IPS DF 19.7 (cell line): ENCODE data around the gene PPP2R2D.

Experiments used
- DNase-seq: peaks from one replicate; pipeline ENCODE4 v3.0.0-alpha.2; 2013; ENCODE audit warnings: low read depth, low spot score

Gene PPP2R2D

DNA sequence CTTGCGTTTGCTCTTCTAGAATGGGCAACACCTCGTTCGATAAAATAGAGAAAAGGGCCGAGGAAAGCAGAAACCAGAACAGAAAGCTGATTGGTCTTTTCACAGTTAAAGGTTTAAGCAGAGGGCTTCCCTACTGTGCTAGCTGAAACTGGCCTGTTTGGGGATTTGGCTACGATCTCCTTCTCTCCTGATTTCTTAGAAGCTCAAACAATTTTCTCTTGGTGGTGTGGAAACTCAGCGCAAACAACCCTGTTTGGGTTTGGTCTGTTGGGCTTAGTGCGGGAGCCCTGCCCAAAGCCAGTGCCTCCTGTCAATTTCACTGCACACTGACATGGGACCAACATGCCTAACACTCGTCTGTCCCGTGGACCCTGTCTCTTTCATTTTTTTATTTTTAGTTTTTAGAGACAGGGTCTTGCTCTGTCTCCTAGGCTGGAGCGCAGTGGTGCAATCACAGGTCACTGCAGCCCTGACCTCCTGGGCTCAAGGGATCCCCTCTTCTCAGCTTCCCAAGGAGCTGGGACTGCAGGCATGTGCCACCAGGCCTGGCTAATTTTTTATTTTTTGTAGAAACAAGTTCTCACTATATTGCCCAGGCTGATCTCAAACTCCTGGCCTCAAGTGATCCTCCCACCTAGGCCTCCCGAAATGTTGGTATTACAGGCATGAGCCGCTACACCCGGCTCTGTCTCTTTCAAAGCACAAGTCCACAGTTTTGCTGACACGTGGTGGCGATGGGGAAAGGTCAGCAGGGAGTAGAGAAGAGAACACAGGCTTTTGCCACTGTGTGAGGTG lies 97.4 kb downstream of the PPP2R2D start:
- DNase-seq, result no peak

DNA sequence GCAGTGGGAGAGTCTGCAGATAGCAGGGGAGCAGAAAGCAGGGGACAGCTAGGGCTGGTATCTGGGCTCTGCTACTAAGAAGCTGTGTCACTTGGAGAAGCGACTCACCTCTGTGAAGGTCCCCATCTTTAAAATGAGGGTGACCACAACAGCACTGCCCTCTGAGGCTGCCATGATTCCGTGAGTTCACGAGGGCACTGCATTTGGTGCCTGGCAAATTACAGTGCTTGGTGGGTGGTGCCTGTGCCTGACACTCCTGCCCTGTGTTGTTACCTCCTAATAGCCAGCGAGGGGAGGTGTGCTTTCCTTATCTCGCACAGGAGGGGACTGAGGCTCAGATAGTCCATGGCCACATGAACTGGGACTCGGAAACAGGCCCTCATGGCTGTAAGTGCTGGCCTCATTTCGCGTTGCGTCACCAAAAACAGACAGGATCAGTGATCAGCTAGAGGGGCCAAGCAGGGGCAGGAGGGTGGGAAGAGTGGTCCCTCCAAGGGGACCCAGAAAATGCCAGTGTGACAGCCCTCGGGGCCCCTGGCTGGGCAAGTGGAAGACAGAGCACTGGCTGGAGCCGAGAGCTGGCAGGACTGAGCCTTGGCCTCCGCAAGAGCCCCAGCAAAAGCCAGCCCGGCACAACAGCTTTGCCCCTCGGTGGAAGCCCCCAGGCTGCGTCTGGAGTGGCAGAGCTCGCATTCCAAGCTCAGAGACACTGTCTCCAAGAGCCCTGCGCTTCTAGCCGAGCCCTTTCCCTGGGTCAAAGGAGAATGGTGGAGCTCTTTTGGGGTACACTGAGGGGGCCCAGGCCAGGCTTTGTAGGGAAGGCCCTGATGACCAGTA lies 98.3 kb downstream of the PPP2R2D start:
- DNase-seq, result no peak

DNA sequence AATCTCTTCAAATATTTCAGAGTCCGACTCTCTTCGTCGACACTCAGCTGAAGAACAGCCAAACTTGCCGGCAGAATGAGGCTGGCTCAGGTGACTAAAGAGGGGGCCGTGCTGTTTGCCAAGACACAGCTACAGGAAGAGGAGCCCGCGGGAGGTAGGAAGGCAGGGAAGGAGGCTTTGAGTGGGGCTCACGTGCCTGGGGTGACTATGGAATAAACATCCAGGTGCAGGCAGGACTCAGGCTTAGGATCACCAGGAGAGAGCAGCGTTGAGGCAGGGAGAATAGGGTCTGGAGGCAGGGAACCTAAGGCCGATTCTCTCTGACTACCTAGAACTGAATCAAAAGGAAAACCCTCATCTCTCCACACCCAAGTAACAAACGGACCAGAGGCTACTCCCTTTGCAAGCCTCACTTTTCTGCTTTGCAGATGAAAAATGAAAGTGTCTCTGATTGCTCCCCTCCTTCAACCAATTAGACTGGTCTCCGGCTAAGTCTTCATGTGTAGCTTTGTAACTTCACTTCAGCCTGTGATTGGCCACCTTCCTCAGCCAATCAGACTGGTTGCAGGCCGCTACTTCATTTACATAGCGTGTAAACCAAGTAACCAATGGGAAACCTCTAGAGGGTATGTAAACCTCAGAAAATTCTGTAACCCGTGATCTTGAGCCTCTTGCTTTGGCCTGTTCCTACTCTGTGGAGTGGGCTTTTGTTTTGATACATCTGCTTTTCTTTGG lies 100.6 kb downstream of the PPP2R2D start:
- no peak for DNase-seq

DNA sequence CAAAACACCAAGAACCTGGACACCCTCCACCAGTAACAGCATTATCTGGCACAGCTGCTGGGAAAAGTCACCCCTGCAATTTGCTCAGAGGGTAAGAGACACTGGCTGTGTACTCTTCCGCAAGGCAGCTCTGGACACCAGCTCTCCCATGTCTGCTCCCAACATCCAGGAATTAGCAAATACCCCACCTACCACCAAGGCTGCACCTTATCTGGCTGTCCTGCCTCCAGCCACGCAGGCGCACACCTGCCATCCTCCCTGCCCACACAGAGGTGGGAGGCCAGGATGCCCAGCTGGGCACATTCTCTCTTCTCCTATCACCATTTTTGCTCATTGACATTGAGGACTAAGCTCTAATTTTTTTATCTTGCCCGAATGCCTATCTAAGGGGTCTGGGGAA lies 101.2 kb downstream of the PPP2R2D start:
- no peak for DNase-seq

DNA sequence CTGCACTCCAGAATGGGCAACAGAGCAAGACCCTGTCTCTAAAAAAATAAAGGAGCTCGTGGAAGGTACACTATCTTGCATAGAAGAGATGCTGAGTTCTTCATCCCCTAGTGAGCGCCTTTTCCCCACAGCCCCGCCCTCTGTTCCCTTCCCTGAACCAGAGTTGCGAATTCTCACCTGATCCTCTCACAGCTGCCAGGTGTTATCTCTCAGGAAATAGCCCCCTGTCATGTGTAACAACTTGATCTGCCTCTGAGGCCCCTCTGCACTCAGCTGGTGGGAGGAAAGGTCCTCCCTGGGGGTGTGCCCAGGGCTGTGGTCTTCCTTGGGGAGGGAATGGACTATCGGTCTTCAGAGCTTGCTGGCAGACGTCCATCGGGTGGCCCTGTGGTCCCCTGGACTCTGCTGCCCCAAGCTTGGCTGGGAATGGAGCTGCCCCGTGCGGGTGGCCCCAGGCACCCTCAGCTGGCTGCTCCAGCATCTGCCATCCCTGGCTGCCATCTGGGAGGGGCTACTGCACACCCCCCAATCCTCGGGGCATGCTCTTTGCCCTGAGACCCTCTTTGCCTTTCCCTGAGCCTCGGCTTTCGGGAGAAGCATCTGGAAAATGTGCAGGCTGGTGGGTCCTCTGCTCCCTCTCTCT lies 102.6 kb downstream of the PPP2R2D start:
- no peak for DNase-seq

DNA sequence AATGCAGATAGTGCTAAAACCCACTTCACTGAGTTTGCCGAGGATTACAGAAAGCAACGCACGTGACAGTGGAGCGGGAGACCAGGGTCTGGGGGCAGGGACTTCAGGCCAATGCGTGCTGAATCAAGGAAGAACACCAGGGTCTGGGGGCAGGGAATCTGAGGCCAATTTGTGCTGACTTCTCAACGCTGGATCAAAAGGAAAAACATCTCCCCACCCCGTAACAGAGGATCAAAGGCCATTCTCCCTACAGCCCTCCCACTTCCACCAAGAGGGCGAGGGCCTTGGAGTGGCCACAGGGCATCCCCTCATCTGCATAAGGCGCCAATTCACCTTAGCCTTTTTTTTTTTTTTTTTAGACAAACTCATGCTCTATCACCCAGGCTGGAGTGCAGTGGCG lies 103.2 kb downstream of the PPP2R2D start:
- DNase-seq, result no peak

DNA sequence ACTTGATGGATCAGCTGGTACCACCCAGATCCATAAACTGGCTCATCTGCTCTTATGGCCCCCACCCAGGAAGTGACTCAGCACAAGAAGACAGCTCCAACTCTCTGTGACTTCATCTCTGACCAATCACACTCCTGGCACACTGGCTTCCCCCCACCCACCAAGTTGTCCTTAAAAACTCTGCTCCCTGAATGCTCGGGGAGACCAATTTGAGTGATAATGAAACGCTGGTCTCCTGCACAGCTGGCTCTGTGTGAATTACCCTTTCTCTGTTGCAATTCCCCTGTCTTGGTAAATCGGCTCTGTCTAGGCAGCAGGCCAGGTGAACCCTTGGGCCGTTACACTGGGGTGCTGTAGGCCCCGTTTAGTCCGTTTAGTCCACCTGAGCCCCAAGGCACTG lies 104.3 kb downstream of the PPP2R2D start:
- no peak for DNase-seq

DNA sequence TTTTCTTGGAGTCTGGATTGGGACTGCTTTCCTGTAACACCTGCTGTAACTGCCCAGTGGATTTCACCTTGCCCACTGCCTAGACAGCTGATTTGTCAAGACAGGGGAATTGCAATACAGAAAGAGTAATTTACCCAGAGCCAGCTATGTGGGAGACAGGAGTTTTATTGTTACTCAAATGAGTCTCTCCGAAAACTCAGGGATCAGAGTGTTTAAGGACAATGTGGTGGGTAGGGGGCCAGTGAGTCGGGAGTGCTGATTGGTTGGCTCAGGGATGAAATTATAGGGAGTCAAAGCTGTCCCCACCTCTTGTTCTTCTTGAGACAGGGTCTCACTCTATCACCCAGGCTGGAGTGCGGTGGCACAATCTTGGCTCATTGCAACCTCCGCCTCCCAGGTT lies 106.2 kb downstream of the PPP2R2D start:
- DNase-seq, result no peak

DNA sequence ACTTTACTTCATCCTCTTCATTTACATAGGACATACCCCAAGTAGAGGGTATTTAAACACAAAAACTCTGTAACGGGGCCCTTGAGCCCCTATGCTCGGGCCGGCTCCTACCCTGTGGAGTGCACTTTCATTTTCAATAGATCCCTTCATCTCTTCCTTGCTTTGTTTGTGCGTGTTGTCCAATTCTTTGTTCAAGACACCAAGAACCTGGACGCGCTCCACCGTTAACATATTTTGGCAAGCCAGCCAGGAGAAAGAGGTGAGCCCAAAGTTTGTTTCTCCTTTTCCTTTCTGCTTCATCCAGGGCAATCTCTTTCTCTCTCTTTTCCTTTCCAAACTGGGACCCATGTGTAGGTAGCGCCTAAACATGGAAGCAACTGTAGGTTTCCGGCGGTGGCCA lies 106.9 kb downstream of the PPP2R2D start:
- no peak for DNase-seq
